ENCODE data around the gene DKK1.
"Not testable (repeated sequence)": the region's sequence is repeated elsewhere in the genome, so short reads cannot be mapped to it uniquely, and the experiment has no call there.

DKK1 gene

DNA sequence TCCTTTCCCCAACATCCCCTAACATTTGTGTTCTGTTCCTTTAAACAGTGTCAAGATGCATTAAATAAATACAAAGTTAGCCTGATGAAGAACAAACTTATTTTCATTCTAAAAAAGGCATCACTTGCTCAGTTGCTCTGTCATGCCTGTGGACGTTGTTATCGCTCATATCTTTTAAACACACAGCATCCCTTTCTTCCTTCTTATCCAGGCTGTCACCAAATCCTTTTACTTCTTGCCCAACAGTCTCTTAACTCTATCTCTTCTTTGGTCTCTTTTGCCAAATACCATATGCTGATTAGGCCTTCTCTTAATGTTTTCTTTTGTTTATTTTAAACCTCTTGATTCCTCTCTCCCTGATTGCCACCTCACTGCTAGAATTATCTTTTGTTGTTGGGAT, 43.9 kb downstream of the DKK1 start:
- no peak for TF ChIP-seq JUND (IDR thresholded peaks at IDR 0.05; ENCODE audit: low read depth)
- DNase-seq (ENCODE audit: low read depth in 1 of 2, low spot score in 1 of 2): no peak
- in situ Hi-C loops (cut with HindIII; ENCODE audit: low pct_unique_long_range_greater_than_20kb, low sequenced_read_pairs): no loop called here

DNA sequence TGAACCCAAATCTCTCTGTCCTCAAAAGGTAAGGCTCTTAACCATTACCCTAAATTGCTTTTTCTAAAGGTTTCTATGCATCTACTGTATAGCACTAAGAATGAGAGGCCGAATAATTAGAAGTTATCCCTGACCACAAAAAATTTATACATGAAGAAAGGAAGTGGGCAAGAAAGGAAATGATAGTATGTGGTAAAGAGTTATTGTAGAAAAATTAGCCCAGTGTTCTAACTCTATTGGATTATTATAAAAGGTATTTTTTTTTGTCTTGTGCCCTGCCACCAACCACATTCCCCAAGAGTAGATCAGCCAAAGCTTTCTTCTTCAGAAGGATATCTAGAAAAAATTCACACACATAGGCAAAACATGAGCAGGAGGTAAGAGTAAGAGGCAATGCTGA, 45.4 kb downstream of the DKK1 start:
- TF ChIP-seq JUND (IDR thresholded peaks at IDR 0.05; ENCODE audit: low read depth): no peak
- in situ Hi-C loops (cut with HindIII; ENCODE audit: low pct_unique_long_range_greater_than_20kb, low sequenced_read_pairs): no loop called here
- DNase-seq (ENCODE audit: low read depth in 1 of 2, low spot score in 1 of 2): no peak

DNA sequence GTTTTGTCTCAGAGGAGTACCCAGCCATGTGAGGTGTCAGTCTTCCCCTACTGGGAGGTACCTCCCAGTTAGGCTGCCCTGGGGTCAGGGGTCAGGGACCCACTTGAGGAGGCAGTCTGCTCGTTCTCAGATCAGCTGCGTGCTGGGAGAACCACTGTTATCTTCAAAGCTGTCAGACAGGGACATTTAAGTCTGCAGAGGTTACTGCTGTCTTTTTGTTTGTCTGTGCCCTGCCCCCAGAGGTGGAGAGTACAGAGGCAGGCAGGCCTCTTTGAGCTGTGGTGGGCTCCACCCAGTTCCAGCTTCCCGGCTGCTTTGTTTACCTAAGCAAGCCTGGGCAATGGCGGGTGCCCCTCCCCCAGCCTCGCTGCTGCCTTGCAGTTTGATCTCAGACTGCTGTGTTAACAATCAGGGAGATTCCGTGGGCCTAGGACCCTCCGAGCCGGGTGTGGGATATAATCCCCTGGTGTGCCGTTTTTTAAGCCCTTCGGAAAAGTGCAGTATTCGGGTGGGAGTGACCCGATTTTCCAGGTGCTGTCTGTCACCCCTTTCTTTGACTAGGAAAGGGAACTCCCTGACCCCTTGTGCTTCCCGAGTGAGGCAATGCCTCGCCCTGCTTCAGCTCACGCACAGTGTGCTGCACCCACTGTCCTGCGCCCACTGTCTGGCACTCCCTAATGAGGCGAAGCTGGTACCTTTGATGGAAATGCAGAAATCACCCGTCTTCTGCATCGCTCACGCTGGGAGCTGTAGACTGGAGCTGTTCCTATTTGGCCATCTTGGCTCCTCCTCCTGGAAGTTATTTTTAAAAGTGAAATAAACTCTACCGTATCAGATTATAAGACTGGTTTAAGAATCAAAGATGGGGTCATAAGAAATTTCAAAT, 51.7 kb downstream of the DKK1 start:
- DNase-seq (ENCODE audit: low read depth in 1 of 2, low spot score in 1 of 2); in situ Hi-C loops (cut with HindIII; ENCODE audit: low pct_unique_long_range_greater_than_20kb, low sequenced_read_pairs): not testable (repeated sequence)

Data from T47D (cell line).